ENCODE measurements around the gene CPXM1.
"Not testable (repeated sequence)": the region's sequence is repeated elsewhere in the genome, so short reads cannot be mapped to it uniquely, and the experiment has no call there.

Gene CPXM1

DNA sequence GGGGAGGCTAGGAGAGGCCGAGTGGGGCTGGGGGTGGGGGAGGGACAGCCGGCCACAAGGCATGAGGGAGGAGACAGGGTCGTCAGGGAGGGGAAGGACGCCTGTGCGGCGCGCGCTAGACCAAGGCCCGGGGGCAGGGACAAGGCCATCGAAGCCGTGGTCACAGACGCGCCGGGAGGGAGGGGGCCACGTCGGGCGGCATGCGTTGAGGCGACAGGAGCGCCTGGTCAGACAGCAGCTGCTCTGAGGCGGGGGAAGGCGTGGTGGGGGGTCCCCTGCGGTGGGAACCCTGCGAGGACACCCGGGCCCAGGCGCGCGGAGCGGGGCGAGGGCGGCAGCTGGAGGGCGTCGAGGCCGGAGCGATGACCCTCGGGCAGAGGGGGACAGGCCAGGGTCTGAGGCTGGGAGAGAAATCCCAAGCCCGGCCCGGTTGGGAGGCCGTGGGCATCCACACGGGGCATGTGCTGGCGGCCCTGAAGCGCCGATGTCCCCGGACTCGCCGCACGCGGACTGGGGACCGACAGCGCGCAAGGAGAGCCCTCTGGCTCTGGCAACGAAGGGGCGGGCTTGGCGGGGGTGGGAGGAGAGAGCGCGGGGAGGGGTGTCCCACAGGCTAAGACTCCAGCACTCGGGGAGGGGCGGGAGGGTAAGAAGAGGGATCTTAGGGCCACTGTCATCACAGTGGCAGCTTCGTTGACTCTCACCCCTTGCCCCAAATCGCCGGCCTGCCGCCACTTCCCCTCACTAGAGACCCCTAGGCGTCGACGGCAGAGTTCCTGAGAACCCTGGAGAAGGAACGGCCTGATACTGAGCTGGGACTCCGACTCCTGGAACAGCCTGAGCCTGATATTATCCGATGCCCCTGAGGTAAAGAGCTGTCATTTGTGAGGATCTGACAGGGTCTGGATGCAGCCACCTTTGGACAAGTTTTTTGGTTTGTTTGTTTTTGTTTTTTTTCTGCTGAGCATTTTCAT is 20.8 kb upstream of the CPXM1 start:
- DNase-seq = no peak

- no peak for DNase-seq
Measured at GRCh38 chr20:2820084-2820895, 19.9 kb upstream of the CPXM1 start.

GRCh38 chr20:2817891-2818595 is 17.6 kb upstream of the CPXM1 start:
- DNase-seq = no peak

- DNase-seq = no peak
Measured at GRCh38 chr20:2817341-2817726, 16.9 kb upstream of the CPXM1 start.

DNA sequence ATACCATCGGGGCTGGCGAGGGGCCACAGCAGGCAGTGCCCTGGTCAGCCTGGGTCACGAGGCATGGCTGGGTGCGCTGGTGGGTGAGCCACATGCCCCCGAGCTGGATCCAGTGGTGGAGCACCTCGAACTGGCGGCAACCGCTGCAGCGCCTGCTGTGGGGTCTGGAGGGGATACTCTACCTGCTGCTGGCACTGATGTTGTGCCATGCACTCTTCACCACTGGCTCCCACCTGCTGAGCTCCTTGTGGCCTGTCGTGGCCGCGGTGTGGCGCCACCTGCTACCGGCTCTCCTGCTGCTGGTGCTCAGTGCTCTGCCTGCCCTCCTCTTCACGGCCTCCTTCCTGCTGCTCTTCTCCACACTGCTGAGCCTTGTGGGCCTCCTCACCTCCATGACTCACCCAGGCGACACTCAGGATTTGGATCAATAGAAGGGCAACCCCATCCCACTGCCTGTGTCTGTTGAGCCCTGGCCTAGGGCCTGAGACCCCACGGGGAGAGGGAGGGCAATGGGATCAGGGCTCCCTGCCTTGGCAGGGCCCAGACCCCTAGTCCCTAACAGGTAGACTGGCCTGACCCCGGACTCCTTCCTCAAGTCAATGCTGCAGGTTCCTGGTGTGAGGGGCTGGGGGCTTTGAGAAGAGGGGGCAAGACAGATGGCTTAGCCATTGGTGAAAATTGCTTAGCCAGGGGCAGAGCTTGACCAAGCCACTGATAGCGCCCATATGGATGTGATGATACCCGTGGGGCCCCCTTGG is 16.3 kb upstream of the CPXM1 start:
- no peak for DNase-seq

GRCh38 chr20:2816030-2816582 is 15.7 kb upstream of the CPXM1 start, which contains the start of gene TMEM239:
Gene TMEM239, plus strand, starts transcription at chr20:2816364. Its CDS starts 191 bp downstream, at chr20:2816555.
- DNase-seq = no peak

- no peak for DNase-seq
Measured at GRCh38 chr20:2815242-2815900, 14.9 kb upstream of the CPXM1 start.

GRCh38 chr20:2814587-2815051 is 14.2 kb upstream of the CPXM1 start, which contains the start of gene C20orf141:
Gene C20orf141, plus strand, starts transcription at chr20:2814987. Its CDS starts 198 bp downstream, at chr20:2815185.
- no peak for DNase-seq

DNA sequence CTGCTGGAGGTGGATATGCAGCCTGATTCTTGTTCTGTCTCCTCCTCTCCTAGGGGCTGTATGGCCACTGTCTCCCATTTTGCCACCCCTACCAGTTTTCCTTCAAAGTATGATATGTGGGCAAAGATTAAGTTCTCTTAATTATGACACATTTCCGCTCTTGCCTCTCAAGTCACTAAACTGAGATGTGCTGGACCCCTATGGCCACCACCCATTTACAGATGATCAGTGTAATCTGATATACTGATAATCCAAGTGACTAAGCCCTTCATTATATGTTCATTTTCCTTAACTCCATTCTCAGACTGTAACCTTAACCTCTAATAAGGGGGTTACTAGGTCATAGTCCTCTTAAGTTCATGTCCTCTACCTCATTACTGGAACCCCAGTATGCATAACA is 13.6 kb upstream of the CPXM1 start:
- DNase-seq = no peak

GRCh38 chr20:2812189-2812588 is 11.8 kb upstream of the CPXM1 start:
- DNase-seq = no peak

GRCh38 chr20:2809690-2810089 is 9.3 kb upstream of the CPXM1 start:
- DNase-seq = no peak

DNA sequence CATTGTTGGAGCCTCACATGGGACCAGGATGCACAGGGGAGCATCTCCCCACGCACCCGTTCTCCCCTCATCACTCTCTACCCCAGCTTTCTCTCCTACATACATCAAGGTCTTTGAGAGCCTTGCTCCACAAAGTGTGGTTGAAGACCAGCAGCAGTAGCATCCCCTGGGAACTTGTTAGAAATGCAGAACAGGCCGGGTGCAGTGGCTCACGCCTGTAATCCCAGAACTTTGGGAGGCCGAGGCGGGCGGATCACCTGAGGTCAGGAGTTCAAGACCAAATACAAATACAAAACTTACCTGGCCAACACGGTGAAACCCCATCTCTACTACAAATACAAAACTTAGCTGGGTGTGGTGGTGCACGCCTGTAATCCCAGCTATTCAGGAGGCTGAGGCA is 7.5 kb upstream of the CPXM1 start:
- DNase-seq = not testable (repeated sequence)

- DNase-seq = no peak
Measured at GRCh38 chr20:2807019-2807418, 6.6 kb upstream of the CPXM1 start.

DNA sequence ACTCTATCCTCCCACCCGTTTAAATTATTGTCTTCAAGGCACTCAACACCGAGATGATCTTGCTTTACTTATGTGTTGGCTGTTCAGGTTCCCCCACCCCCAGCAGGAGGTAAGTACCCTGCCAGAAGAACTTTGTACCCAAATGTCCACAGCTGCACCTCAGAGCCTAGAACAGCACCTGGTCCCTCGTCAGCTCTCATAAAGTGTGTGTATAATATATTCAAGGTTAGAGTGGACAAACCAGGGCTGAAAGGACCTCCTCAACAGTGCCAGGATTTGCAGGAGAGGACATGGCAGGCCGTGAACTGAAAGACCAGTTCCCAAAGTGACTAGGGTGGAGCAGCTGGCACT is 5.9 kb upstream of the CPXM1 start:
- DNase-seq = no peak

GRCh38 chr20:2805689-2806350 is 5.4 kb upstream of the CPXM1 start:
- DNase-seq = no peak

DNA sequence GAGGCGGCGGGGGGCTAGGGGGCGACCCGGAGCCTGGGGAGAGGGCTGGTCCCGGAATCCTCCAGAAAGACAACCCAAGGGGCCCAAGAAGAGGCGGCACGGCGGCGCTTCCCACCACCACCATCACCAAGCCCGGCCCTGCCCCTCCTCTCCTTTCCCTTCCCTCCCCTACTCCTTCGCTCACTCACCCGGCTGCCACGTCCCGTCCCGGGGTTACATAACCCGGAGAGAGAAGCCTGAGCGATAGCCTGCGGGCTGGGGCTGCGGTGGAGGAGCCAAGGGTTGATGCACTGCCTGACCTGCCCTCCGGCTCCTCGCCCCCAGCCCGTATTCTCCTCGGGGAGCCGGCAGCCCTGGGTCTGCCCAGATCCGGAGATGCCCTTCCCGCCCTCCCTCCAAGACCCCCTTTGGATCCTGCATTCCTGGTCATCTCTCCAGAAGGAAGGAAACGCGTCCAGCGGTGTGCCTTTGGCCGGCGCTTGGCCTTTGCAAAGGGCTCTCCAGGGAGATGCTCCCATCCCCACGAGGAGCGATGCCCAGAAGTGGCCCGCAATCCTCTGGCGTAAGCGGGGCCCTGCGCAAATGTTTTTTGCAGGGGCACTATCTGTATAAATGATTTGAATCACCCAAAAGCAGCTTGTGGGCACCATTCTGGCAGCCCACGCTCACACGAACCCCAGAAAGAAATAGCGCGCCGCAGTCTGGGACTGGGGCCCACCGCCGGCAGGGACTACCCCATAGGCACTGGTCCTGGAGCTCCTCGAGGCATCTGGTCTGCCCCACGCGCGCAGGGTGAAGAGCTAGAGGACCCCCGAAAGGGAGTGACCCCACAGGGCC is 4.6 kb upstream of the CPXM1 start:
- DNase-seq = no peak

- DNase-seq = no peak
Measured at GRCh38 chr20:2804041-2804828, 3.8 kb upstream of the CPXM1 start.

DNA sequence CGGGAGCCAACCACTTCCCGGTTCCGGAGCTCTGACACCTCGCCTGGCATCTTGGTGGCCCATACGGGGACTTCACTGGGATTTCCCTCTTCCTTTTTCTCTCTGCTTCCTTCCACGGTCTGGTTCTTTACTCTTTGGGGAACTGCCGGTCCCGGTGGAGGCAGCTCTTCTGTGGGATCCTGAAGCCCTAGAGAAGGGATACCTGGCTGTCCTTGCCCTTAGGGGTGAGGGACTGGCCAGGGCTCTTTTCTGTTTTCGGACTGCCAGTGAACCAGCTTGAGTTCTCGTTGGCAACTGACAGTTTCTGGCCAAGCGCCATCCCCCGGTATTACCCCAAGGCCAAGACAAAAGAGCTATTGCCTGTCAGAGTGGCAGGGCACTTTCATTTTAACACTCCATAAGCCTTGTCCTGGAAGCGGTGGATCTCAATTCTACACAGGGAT is 880 bp upstream of the CPXM1 start:
- DNase-seq = no peak

Data from activated CD4-positive, alpha-beta T cell treated with anti-CD3 and anti-CD28 coated beads for 1 hour (primary cell).